GM19463 (cell line): ENCODE measurements around the gene SNRK.
A peak's percentile ranks its signal among the peaks of the same experiment; 100 is the strongest.

Source experiments
- ATAC-seq: cut with Tn5 transposase; IDR thresholded peaks from one replicate; pipeline ENCODE4 v1.9.1; 2021; ENCODE audit warnings: mild to moderate bottlenecking, moderate library complexity; ENCODE audit not compliant: unreplicated experiment

Gene SNRK

DNA sequence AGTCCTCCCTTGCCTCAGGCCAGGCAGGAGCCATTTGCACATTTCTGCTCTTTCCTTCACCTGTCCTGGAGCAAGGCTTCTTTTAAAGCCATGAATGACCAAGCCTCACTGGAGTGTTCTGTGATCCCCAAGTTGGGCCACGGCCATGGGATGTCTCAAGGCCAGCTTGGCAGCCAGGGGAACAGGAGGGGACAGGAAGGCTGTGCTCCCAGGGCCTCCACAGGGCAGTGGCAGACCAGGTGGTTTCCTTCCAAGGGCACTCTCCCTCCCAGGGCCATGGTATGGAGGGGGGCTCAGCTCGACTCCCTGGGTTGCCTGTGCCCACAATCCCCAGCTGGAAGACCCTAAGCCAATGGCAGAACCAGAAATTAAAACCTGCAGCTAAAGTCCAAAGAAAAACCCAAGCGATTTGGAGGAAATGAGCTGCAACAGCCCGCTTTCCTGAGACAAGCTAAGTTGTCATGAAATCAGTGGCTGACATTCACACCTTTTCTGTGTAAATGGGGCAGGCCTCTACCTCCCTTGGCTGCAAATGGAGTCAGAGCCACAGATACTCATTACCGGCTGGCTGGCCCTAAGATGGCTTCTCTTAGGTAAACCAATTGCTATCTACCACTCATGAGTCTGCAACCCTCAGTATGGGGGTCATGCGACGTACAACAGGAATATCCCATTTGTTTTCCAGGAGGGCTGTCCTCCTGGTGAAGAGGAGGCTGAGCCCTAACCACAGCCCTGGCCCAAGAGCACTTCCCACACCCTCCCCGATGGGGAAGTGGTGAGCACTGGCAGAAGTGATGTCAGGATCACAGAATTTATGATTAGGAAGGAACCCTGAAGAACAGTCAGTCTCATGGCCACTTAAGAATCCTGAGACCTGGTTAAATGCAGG is 83.3 kb downstream of the SNRK start:
- no peak for ATAC-seq

DNA sequence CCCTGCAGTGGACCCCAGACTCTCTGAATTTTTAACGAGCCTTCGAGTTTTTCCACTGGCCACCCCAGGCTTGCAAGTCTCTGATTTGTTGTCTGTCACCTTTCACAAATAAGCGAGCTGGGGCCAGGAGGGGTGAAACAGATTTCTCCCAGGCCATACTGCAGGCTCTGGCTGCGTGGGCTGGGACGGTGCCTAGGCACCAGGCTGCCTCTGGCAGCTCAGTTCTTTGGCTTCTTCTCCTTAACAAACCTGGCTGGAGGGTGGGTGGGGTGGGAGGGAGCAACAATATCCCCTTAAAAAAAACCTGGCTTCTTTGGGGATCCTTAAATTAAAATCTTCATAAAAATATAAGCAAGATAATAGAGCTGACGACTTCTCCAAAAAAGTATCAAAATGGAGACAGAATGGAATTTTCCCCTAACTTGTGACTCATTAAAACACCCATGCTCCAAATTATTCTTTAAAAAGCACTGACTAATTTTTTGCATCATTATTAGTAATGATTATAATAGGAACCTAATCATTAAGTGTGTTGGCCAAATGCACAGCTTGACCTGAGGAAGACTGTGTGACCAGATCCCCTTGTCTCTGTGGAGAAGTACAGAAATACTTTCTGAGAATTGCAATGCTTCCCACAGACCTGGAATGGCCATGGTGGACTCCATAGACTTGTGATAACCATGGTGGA is 84.1 kb downstream of the SNRK start:
- no peak for ATAC-seq

DNA sequence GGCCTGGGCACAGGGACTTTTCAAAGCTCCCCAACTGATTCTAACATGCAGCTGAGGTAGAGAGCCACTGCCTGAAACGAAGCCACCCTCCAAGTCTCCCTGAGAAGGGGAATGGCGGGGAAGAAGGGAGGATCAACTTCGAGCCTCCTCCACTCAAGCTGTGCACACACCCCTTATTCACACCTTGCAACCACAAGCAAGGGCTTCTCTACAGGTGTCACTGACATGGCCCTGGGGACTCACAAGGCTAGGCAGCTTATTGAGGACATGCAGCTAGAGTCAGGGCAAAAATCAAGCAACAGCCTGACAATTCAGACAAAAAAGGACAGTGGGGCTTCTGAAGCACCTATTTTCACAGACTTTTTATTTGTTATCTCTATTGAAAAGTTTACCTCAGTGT is 85.2 kb downstream of the SNRK start:
- no peak for ATAC-seq

DNA sequence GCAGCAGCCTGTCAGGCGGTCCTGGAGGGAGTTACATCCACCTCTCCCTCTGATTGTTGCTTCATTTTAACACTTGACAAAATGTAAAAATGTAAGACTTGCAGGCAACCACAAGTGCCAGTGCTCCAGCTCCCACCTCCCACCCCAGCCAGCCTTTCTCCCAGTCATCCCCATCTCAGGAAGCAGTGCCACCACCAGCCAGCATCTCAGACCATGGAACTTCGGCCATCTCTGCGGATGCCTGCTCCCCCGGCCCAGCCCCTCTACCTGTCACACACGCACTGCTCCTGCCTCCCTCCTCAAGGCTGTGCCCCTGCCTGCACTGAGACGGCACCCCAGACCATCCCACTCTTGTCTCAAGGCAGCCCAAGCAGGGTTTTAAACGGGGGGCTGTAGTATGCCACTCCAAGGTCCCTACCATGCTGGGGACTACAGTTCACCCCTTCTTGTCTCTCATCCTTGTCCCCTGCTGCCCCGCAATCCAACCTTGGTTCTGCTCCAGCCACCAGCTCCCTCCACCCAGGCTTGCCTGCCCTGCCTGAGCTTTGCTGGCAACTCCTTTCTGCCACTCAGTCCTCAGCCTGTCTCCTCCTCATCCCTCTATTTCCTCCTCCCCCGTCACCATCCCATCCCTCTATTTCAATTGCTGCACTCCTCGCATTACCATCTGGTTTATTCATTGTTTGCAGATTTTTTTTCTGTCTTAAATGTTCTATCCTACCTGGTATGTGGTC is 85.8 kb downstream of the SNRK start:
- ATAC-seq = no peak

DNA sequence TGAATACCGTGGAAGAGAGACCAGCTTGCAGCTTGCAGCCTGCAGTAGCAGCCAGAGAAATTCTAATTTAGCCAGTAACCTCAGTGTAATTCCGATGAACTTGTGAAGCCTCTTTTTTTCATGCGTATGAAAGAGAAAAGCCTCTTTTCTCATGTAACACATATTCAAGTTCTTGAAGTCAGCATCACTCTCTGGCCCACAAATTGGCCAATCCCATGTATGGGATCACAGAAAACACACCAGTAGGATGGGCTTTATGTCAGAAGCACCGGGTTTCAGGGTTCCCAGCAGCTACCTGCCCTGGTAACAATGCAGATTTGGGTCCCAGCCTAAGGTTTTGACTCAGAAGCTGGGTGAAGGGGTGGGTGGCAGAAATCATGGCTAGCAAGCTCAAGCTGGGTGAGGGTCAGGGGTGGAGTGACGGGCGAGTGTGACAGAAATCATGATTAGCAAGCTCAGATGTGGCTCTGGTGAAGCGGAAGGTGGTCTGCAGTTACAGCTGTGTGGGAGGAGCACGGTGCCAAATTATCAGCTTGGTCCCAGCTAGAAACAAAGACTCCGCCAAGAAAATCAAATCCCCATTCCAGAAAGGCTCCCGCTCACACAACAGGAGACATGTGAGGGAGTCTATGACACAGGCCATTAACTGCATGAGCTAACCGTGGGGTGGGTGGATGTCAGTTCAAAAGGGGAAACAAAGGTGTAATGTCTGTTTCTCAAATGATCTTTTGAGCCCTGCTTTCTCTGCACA is 86.6 kb downstream of the SNRK start:
- ATAC-seq = no peak

DNA sequence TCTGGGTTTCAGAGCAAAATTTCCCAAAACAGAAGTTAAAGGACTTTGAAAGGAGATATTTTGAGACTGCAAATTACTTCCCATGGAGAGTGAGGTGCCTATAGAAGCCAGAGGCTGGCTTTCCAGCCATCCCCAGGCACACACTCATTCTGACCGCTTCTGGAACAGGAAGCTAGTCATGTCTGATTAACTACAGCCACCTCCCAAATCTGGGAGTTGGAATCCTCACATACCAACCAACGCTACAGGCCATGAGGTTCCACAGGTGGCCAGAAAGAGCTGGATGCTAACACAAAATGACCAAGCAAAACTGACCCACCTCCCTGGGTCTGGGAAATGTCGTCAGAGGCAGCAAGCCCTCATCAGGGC is 87.2 kb downstream of the SNRK start:
- no peak for ATAC-seq

DNA sequence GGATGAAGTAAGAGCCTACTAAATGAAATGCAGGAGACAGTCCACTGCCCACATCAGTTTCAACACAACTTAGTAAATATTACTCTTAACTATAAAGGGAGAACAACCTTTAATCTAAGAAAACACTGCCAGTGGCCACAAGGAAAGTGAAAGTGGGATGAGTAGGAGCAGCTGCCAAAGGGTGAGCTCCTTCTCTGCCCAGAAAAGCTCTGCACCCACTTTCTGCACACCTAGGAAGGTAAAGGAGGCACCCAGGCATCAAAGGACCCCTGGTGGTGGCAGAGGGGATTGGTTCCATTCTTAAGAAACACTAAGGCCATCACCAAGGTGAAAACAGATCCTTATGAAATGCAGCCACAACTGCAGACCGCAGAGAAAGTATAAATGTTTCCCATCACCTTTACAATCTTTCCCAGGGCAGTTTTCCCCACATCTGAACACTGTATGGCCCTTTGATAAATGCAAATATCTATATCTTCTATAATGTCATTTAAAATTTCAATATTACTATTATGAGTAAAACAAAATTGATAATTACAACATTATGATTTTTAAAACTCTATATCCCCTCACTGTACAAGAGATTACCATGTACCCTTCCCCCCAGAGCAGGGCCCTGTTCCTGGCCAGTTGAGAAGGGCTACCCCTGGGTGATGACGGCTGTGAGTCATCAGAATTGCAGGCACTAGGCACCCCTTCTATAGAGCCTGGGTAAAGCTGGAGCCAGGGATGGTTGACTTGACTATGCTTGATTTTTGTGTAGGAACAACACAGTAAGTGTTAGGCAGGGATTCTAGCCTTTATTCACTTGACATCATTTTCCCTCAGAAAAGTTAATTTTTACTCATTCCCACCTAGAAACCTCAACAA is 92.0 kb downstream of the SNRK start:
- ATAC-seq = no peak

DNA sequence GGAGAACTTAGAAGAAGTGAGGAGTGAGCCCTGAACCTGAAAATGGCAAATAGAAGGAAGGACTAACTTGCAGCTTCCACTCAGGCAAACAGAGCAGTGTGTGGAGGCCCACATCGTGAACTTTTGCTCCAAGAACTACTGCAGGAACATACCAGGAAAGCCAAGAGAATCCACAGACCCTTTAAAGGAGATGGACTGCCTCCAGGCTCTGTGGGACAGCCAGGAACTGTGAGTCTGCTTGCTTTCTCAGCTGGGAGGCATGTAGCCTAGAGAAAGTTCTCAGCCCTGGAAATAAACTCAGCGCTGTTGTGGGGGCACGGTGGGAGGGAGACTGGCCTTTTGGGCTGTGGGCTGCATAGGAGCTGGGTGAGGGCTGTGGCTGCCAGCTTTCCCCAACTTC is 93.0 kb downstream of the SNRK start:
- ATAC-seq = no peak

DNA sequence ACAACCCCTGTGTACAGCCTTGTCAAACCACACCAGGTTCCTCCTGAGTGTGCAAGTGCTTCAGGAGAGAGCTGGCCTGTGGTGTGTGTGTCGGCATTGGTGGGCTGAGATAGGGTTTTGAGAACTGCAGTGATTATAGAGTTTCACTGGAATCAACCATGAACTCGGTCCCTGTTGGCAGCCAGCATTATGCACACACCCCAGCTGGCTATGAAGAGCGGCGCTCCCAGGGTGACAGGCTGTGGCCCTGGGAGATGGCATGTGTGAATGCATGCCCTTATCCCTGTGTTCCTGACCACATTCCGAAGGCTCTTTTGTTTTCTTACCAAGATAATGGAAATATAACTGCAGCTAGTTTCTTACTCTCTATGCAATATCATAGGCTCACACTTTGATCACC is 101.8 kb downstream of the SNRK start:
- no peak for ATAC-seq

DNA sequence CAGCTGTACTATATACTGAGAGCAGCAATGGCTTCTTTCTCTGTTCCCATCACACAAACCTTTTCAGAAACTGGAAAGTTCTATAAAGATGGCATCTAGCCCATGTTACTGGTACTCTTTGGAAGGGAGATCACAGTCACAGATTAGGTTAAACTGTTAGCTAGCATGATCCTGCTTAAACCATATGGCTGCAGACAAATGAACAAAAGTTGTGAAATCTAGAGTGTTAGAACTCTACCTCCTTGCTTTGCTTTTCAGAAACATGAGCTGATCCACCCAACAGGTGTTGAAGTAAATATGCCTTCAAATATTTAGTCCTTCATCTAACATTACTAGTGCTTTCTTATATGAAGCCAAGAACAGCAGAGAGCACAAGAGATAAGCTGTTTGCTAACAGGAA is 102.6 kb downstream of the SNRK start:
- no peak for ATAC-seq

DNA sequence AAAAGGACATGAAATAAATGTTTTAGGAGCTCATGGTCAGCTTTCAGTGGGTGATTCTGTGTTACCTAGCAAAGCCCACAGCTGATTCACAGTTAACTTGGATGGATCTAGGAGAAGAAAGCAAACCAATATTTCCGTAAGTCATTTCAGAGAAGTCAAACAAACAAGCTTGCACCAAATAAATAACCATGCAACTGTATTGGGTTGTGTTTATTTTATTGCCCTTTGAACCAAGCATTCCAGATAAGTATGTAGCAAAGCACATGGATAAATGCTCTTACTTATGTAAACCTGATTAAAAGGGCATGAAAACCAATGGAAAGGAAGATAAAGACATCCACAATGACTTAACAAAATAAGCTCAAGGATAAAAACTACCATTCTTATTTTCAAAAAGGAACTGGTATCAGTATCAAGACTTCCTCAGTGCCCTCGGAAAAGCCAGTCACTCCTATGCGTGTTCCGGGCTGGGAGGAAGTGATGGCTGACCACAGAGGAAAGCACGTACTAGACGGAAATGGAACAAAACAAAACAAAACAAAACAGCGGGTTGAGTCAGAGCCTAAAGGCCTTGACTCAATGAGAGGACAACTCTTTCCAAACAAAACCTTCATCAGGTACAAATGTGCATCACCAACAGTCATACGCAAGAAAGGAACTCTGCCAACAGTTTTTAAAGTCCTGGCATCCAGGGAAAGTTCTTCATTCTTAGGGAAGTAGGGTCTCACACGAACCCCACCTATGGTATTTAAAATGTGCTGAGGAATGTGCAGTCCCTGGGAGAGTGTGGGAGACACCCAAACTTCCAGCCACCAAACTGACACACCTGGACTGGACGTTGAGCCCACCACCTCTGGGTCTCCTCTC is 103.3 kb downstream of the SNRK start:
- ATAC-seq = peak; percentile 67

DNA sequence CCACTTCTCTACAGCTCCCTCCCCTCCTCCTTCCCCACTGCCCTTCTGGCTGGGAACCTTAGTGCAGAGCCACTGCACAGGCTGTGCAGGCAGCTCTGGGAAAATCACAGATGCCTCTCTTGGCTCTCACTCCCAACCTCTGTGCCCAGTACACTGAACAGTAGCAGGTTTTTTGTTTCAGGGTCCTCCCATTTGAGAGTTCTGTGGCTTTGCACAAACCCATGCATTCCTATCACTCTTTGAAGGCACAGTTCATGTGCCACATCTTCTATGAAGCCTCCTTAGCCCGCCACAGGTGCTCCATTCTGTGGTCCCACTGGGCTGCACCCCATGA is 103.9 kb downstream of the SNRK start:
- no peak for ATAC-seq

DNA sequence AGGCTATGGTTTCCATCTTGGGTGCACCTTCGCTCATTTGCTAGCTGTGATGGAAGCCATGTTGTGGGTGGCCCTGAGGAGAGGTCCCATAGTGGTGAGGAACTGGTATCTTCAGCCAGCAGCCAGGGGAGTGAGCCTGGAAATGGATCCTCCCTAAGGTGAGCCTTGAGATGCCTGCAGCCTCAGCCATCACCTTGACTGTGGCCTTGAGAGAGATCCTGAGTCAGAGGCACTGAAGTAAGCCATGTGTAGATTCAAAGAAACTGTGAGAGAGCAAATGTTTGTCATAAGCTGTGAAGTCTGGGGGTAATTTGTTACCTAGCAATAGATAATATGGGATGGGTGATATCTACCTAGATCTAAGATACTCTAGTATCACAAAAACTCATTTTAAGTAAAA is 105.3 kb downstream of the SNRK start:
- ATAC-seq = no peak

DNA sequence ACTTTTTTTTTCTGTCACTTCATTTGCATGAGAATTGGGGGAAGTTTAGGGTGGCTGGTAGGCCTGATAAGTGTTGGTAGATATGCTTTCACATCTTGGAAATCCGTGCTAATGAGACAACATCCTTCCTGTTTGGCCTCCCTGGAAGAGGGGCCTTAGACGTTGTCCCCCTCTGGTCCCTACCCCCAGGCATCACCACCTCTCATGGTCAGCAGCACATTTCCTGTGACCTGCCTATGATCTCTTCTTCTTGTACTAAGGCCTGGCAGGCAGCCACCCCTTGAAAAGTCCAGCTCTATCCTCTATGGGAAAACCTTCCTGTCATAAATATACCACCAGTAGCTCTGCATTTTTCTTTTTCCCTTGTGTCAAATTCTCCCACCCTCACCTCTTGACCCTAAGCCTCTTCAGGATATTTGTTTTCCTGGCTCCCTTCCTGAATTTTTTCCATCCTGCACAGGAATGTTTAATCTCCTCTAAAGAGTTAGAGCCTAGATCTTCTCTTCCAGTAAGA is 107.8 kb downstream of the SNRK start:
- ATAC-seq = no peak

DNA sequence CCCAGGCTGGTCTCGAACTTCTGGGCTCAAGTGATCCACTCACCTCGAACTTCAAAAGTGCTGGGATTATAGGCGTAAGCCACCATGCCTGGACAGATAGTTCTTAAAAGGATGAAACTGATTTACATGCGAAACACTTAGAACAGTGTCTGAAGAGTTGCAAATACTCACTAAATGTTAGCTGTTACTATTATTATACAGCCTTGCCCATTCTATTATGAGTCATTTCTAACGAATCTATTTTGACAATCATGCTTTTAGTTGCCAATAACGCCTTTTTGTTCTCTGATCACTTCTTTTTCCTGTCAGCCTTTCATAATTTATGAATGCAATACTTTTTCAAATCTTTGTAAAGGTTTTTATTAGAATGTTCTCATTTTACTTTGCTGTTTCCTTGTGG is 112.7 kb downstream of the SNRK start:
- ATAC-seq = no peak

DNA sequence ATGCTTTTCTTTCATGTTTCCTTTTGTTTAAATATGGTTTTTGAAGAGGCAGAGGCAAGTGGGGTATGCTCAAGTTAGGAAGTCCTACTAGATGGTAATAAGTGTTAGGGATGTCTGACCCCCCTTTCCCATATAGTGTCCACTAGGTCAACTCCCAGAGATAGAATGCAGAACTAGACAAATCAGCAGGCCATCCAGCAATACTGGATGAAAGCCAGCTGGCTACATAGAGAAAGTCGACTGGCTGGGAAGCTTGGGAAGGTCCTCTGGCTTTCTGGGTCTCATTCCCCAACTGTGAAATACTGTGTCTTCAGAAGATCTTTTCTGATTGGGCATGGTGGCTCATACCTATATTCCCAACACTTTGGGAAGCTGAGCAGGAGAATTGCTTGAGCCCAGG is 113.8 kb downstream of the SNRK start:
- no peak for ATAC-seq
